Measurements from ENCODE around the gene GDNF.

Gene GDNF

GRCh38 chr5:37851305-37851704 is 11.5 kb upstream of the GDNF start:
- DNase-seq = no peak
- Histone ChIP-seq H3K4me3 (ENCODE audit: low read depth, low read length) (no peak overlapping the region), H3K4me1 (no peaks in the 10 kb centered on the region; the same call in 1 of the 2 replicates), H3K36me3 (no peaks in the 10 kb centered on the region), H3K9me3 (no peaks in the 10 kb centered on the region), H3K27me3 (no peaks in the 10 kb centered on the region)
- TF ChIP-seq, protein P1, sequence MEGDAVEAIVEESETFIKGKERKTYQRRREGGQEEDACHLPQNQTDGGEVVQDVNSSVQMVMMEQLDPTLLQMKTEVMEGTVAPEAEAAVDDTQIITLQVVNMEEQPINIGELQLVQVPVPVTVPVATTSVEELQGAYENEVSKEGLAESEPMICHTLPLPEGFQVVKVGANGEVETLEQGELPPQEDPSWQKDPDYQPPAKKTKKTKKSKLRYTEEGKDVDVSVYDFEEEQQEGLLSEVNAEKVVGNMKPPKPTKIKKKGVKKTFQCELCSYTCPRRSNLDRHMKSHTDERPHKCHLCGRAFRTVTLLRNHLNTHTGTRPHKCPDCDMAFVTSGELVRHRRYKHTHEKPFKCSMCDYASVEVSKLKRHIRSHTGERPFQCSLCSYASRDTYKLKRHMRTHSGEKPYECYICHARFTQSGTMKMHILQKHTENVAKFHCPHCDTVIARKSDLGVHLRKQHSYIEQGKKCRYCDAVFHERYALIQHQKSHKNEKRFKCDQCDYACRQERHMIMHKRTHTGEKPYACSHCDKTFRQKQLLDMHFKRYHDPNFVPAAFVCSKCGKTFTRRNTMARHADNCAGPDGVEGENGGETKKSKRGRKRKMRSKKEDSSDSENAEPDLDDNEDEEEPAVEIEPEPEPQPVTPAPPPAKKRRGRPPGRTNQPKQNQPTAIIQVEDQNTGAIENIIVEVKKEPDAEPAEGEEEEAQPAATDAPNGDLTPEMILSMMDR (IDR thresholded peaks at IDR 0.05; ENCODE audit: low read depth, low read length) = no peak

DNA sequence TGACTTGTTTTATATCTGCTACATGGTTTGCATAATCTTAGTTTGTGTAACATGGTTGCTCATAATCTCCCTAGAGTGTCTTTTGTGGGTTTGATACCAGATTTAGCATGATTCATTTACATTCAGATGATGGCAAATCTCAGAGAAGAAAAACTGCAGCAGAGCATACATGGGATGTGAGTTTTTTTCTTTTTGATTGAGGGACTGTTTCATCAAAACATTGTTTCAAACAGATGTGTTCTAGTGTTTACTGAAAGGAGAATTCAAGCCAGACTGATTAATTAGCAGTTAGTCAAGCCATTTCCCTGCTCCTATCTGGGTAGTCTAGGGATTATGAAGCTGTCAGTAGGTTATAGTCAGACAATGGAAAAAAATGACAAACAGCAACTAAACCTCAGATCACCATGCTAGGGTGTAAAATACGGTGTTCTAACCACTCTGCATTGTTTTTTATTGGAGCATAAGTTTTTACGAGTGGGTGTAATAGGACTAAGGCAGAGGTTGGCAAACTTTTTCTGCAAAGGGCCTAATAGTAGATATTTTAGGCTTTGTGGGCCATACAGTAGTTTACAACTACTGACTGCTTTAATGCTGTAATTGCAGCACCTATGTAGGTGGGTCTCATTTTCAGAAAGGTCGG is 10.5 kb upstream of the GDNF start:
- no peak overlapping the region for H3K4me3 ChIP-seq (ENCODE audit: low read depth, low read length)
- DNase-seq = no peak
- H3K9me3 ChIP-seq = no peaks in the 10 kb centered on the region
- TF ChIP-seq, protein P1 (IDR thresholded peaks at IDR 0.05; ENCODE audit: low read depth, low read length) = no peak
- H3K27me3 ChIP-seq = no peaks in the 10 kb centered on the region
- no peaks in the 10 kb centered on the region for H3K36me3 ChIP-seq
- H3K4me1 ChIP-seq = no peaks in the 10 kb centered on the region; the same call in 1 of the 2 replicates

DNA sequence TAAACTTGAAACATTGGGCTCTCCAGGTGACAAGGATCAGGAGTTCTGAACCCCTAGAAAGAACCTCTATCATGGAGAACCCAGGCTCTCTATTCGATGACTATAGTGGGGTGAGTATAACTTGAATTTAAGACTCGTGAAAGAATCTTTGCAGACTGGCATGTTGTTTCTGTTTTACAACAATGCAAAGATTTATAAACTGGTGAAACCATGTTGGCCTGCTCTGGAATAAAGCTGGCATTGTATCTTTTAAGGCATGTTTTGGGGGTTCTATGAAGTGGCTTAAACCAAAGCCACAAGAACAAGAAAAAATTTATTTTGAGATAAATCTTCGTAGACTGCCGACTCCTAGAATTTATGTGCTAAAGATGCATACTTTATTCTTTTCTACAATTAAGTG is 9.8 kb upstream of the GDNF start:
- no peaks in the 10 kb centered on the region for H3K27me3 ChIP-seq
- H3K36me3 ChIP-seq = no peaks in the 10 kb centered on the region
- no peak overlapping the region for H3K4me3 ChIP-seq (ENCODE audit: low read depth, low read length)
- no peaks in the 10 kb centered on the region; the same call in 1 of the 2 replicates for H3K4me1 ChIP-seq
- DNase-seq = no peak
- H3K9me3 ChIP-seq = no peaks in the 10 kb centered on the region
- TF ChIP-seq, protein P1 (IDR thresholded peaks at IDR 0.05; ENCODE audit: low read depth, low read length) = no peak

DNA sequence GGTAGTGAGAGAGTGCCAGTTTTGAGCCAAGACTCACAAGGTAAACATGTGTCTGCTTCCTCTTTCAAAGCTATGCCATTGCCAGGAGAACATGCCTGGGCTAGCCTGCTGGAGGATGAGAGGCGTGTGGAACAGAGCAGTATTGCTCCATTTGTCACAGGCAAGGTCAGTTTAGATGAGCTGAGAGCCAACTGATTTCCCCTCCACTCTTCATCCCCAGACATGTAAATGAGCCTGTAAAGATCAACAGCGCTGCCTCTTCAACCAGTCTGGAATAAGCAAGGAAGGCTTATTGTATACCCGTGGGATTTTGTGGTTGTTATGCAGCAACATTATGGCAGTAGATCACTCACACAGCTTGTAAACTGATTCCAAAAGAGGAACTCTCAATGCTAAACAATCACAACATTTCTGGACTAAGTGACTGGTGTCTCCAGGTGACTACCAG is 8.2 kb upstream of the GDNF start:
- DNase-seq = no peak
- H3K36me3 ChIP-seq = no peaks in the 10 kb centered on the region
- no peak overlapping the region for H3K4me3 ChIP-seq (ENCODE audit: low read depth, low read length)
- no peaks in the 10 kb centered on the region; the same call in 1 of the 2 replicates for H3K4me1 ChIP-seq
- H3K9me3 ChIP-seq = no peaks in the 10 kb centered on the region
- TF ChIP-seq, protein P1 (IDR thresholded peaks at IDR 0.05; ENCODE audit: low read depth, low read length) = no peak
- H3K27me3 ChIP-seq = no peaks in the 10 kb centered on the region

DNA sequence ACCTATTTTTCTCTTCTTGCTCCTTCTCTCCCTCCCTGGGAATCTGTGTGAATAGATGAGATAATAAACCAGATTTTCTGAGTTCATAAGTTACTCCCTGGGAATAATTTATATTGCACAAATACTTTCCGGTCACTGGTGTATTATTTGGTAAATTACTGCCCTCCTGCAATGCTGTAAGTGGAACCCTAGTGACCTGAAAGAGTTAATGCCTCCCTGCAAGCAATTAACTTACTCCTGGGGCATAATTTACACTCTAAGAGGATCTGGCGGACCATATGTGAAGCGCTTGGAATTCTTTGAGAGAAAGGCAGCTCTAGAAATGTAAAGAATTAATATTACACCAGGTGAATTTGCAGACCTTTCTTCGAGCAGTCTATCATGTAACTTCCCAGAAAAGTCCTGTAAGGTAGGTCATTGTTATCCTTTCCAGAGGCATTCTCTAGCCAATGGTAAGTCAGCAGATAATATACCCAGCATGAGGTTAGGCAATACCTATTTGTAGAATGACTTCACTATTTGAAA is 7.0 kb upstream of the GDNF start:
- TF ChIP-seq, protein P1 (IDR thresholded peaks at IDR 0.05; ENCODE audit: low read depth, low read length) = no peak
- H3K9me3 ChIP-seq = no peaks in the 10 kb centered on the region

DNA sequence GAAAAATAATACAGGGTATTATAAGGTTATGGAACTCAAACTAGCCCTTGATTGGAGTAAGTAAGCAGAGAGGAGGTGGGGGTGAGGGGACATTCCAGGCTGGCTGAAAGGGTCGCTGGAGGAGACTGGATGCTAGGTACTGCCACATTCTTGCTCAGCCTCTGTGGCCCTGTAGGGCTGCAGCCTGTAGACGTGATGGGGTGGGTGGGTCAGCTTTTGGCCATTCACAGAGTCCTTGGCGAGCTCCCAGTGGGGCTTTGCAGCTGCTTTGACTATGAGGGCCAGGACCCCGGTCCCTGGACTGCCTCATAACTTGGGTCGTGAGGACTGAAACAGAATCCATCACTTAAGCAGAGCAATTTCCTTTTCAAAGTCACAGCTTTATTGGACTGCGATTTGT is 4.2 kb upstream of the GDNF start:
- TF ChIP-seq, protein P1 (IDR thresholded peaks at IDR 0.05; ENCODE audit: low read depth, low read length) = no peak
- no peaks in the 10 kb centered on the region for H3K36me3 ChIP-seq
- H3K4me3 ChIP-seq (ENCODE audit: low read depth, low read length) = no peak overlapping the region
- no peak for DNase-seq
- H3K4me1 ChIP-seq = peaks cover 4% of the 10 kb centered on the region; the same call in 1 of the 2 replicates
- H3K9me3 ChIP-seq = no peaks in the 10 kb centered on the region
- H3K27me3 ChIP-seq = peaks cover 7% of the 10 kb centered on the region

More for the DNA sequence above, 7.0 kb upstream of the GDNF start:
- Histone ChIP-seq H3K4me1 (no peaks in the 10 kb centered on the region; the same call in 1 of the 2 replicates), H3K36me3 (no peaks in the 10 kb centered on the region), H3K27me3 (no peaks in the 10 kb centered on the region), H3K4me3 (ENCODE audit: low read depth, low read length) (no peak overlapping the region)
- DNase-seq = no peak

Measured in BE2C (cell line).